IMR-90 (cell line): ENCODE measurements around the gene MEGF11.

ENCODE experiments used
- CEBPB ChIP-seq: IDR thresholded peaks from 2 replicates; pipeline ENCODE4 v1.6.1; 2012; ENCODE audit warnings: low read depth, low read length, improper control_type of control experiment
- FOS ChIP-seq: fragments of 150-350 bp; IDR thresholded peaks from 2 replicates; pipeline ENCODE4 v1.6.1; 2016; ENCODE audit warnings: low read depth, low read length
- MAFK ChIP-seq: IDR thresholded peaks from 2 replicates; pipeline ENCODE4 v1.6.1; 2012; ENCODE audit warnings: low read depth, low read length, improper control_type of control experiment
- MXI1 ChIP-seq: IDR thresholded peaks from 2 replicates; pipeline ENCODE4 v1.6.1; 2012; ENCODE audit warnings: low read depth, mild to moderate bottlenecking, low read length, moderate library complexity, borderline replicate concordance
- POLR2A ChIP-seq: IDR thresholded peaks from 2 replicates; pipeline ENCODE4 v1.6.1; 2012; ENCODE audit warnings: mild to moderate bottlenecking, low read depth, low read length
- RAD21 ChIP-seq: IDR thresholded peaks from 2 replicates; pipeline ENCODE4 v1.6.1; 2012; ENCODE audit warnings: low read length, improper control_type of control experiment
- RCOR1 ChIP-seq: IDR thresholded peaks from 2 replicates; pipeline ENCODE4 v1.6.1; 2012; ENCODE audit warnings: mild to moderate bottlenecking, low read length, improper control_type of control experiment; ENCODE audit not compliant: insufficient replicate concordance
- RFX5 ChIP-seq: IDR thresholded peaks from 2 replicates; pipeline ENCODE4 v1.8.0; 2012; ENCODE audit warnings: low read depth, mild to moderate bottlenecking, low read length, moderate library complexity
- SMC3 ChIP-seq: fragments of 150-350 bp; IDR thresholded peaks from 2 replicates; pipeline ENCODE4 v1.6.1; 2016; ENCODE audit warnings: low read depth, mild to moderate bottlenecking, antibody characterized with exemption, low read length, moderate library complexity
- TF ChIP-seq, protein P1 (sequence below): conservative IDR thresholded peaks from 2 replicates; pipeline ENCODE4 v1.5.1; 2012; ENCODE audit warnings: mild to moderate bottlenecking, low read depth, low read length, improper control_type of control experiment
- TF ChIP-seq, protein P2 (sequence below): fragments of 150-350 bp; IDR thresholded peaks from 2 replicates; pipeline ENCODE4 v1.6.1; 2017; ENCODE audit warnings: mild to moderate bottlenecking, antibody characterized with exemption, low read length, low read depth
- TF ChIP-seq, protein P3 (sequence below): fragments of 150-350 bp; IDR thresholded peaks from 2 replicates; pipeline ENCODE4 v1.6.1; 2016; ENCODE audit warnings: low read depth, mild to moderate bottlenecking, low read length, moderate library complexity, borderline replicate concordance

DNA sequence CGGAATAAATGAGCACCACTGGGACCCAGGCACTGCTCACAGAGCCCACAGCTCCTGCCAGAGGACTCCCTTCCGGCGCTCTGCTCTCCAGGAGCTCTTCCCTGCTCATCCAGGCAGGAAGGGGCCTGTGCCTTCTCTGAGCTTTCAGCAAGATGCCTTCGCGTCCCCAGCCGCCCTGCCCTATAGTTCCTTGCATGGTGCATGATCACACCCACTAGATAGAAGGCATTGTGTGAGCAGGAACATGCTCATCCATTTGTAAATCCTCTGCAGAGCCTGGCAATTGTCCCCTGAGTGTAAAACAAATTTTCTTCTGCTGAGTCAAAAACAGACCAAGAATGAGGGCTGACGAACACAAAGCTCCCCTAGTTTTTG lies 181.6 kb downstream of the MEGF11 start:
- TF ChIP-seq, protein P1, sequence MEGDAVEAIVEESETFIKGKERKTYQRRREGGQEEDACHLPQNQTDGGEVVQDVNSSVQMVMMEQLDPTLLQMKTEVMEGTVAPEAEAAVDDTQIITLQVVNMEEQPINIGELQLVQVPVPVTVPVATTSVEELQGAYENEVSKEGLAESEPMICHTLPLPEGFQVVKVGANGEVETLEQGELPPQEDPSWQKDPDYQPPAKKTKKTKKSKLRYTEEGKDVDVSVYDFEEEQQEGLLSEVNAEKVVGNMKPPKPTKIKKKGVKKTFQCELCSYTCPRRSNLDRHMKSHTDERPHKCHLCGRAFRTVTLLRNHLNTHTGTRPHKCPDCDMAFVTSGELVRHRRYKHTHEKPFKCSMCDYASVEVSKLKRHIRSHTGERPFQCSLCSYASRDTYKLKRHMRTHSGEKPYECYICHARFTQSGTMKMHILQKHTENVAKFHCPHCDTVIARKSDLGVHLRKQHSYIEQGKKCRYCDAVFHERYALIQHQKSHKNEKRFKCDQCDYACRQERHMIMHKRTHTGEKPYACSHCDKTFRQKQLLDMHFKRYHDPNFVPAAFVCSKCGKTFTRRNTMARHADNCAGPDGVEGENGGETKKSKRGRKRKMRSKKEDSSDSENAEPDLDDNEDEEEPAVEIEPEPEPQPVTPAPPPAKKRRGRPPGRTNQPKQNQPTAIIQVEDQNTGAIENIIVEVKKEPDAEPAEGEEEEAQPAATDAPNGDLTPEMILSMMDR = no peak
- no peak for TF ChIP-seq POLR2A
- TF ChIP-seq MXI1 = no peak
- TF ChIP-seq RCOR1 = no peak
- TF ChIP-seq, protein P2, sequence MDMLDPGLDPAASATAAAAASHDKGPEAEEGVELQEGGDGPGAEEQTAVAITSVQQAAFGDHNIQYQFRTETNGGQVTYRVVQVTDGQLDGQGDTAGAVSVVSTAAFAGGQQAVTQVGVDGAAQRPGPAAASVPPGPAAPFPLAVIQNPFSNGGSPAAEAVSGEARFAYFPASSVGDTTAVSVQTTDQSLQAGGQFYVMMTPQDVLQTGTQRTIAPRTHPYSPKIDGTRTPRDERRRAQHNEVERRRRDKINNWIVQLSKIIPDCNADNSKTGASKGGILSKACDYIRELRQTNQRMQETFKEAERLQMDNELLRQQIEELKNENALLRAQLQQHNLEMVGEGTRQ = no peak
- TF ChIP-seq RFX5 = no peak
- no peak for TF ChIP-seq CEBPB
- TF ChIP-seq, protein P3, sequence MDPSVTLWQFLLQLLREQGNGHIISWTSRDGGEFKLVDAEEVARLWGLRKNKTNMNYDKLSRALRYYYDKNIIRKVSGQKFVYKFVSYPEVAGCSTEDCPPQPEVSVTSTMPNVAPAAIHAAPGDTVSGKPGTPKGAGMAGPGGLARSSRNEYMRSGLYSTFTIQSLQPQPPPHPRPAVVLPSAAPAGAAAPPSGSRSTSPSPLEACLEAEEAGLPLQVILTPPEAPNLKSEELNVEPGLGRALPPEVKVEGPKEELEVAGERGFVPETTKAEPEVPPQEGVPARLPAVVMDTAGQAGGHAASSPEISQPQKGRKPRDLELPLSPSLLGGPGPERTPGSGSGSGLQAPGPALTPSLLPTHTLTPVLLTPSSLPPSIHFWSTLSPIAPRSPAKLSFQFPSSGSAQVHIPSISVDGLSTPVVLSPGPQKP = no peak
- TF ChIP-seq MAFK = no peak
- no peak for TF ChIP-seq RAD21
- no peak for TF ChIP-seq SMC3
- no peak for TF ChIP-seq FOS
